Activated CD8-positive, alpha-beta T cell treated with anti-CD3 and anti-CD28 coated beads for 36 hours (primary cell): ENCODE data around the gene DENND2C. TPM values are rescaled to one million over a fixed set of nuclear protein-coding genes. Genes with fewer than 3 reads are reported as not detected.
"Not testable (repeated sequence)": the region's sequence is repeated elsewhere in the genome, so short reads cannot be mapped to it uniquely, and the experiment has no call there.

Experiments
- ATAC-seq: fragments of 200-7000 bp; cut with Tn5 transposase; one replicate; pipeline ENCODE4 v1.10.0; 2021; ENCODE audit warnings: mild to moderate bottlenecking, moderate library complexity
- CTCF ChIA-PET: fragments of 350-600 bp; sonication (Branson Sonifier 250); formaldehyde crosslinking; loops from one replicate; lab custom pipeline; 2021; ENCODE audit warnings: antibody characterized with exemption; lab: Charles Lee
- POLR2A ChIA-PET: fragments of 350-600 bp; sonication (Branson Sonifier 250); formaldehyde crosslinking; loops from one replicate; lab custom pipeline; 2021; ENCODE audit warnings: antibody characterized with exemption; lab: Charles Lee
- DNase-seq: peaks from one replicate; pipeline ENCODE4 v3.0.0-alpha.2; 2020
- H3K27ac Mint-ChIP-seq: one replicate; pipeline ENCODE4 v1.8.0; 2021; ENCODE audit warnings: mild to moderate bottlenecking, mixed read lengths
- H3K27me3 Mint-ChIP-seq: one replicate; pipeline ENCODE4 v1.8.0; 2021; ENCODE audit warnings: mixed read lengths
- H3K36me3 Mint-ChIP-seq: one replicate; pipeline ENCODE4 v1.8.0; 2021; ENCODE audit warnings: low read depth, mixed read lengths
- H3K4me1 Mint-ChIP-seq: one replicate; pipeline ENCODE4 v1.8.0; 2021; ENCODE audit warnings: low read depth, mixed read lengths
- H3K4me3 Mint-ChIP-seq: one replicate; pipeline ENCODE4 v1.8.0; 2021; ENCODE audit warnings: mild to moderate bottlenecking, moderate library complexity, mixed read lengths
- H3K9me3 Mint-ChIP-seq: one replicate; pipeline ENCODE4 v1.8.0; 2021; ENCODE audit warnings: mixed read lengths
- CTCF ChIP-seq: fragments of 200-600 bp; IDR thresholded peaks from one replicate; pipeline ENCODE4 v1.8.0; 2022; ENCODE audit warnings: antibody characterized with exemption, mild to moderate bottlenecking
- intact Hi-C: fragments of 100-400 bp; cut with micrococcal nuclease; formaldehyde crosslinking; loops from one replicate; pipeline ENCODE4 v1.10.0; 2022
- total RNA-seq, 2 experiments: library from RNA; stranded (reverse); gene quantifications; one replicate each; pipeline ENCODE4 v1.2.3, GENCODE V29; 2021

Gene DENND2C
- total RNA-seq, 2 experiments from 2014 or later, result 0.99 to 1.5 TPM

GRCh38 chr1:114581335-114582287 lies 88.2 kb downstream of the DENND2C start, which contains the start of gene BCAS2:
TSS of gene BCAS2 (minus strand) at chr1:114581615. CDS start at chr1:114581591, 24 bp downstream.
- no peak for TF ChIP-seq CTCF
- Mint-ChIP-seq H3K4me1 (peaks cover 26% of the 10 kb centered on the region), H3K27ac (peak within 1 kb of the TSS; percentile 98), H3K9me3 (no peaks in the 10 kb centered on the region), H3K27me3 (no peaks in the 10 kb centered on the region), H3K36me3 (peaks cover 20% of the 10 kb centered on the region), H3K4me3 (peak within 1 kb of the TSS; percentile 99)
- intact Hi-C loops, result loop anchor here (1.0 kb wide), 1 partner anchor 135 kb away; the partner anchor contains the start of gene NRAS
- peak; percentile 99 for DNase-seq
- ATAC-seq, result peak; percentile 98
- ChIA-PET CTCF (interaction anchor here (0.6 to 1.4 kb wide), 4 partner anchors 47 to 471 kb away, joined by 3 to 4 read pairs (median 3); partner anchors contain the start of gene NRAS), POLR2A (interaction anchor here (0.7 to 2.0 kb wide), 7 partner anchors 9 to 135 kb away, joined by 3 to 8 read pairs (median 3); partner anchors contain the start of genes DENND2C, NRAS and TRIM33)

- peaks cover 55% of the 10 kb centered on the region for H3K36me3 Mint-ChIP-seq
- ChIA-PET CTCF (no interaction called here), POLR2A (no interaction called here)
- no peak for DNase-seq
- H3K4me3 Mint-ChIP-seq, result no peak overlapping the region
- no peak for ATAC-seq
- TF ChIP-seq CTCF, result no peak
- intact Hi-C loops, result no loop called here
- no peak overlapping the region for H3K27ac Mint-ChIP-seq
- no peaks in the 10 kb centered on the region for H3K9me3 Mint-ChIP-seq
- no peaks in the 10 kb centered on the region for H3K27me3 Mint-ChIP-seq
- H3K4me1 Mint-ChIP-seq, result peaks cover 16% of the 10 kb centered on the region
These were observed 95.5 kb downstream of the DENND2C start for GRCh38 chr1:114574365-114574764.

- no peak for ATAC-seq
- ChIA-PET POLR2A (no interaction called here), CTCF (no interaction called here)
- H3K36me3 Mint-ChIP-seq, result peaks cover 48% of the 10 kb centered on the region
- intact Hi-C loops, result no loop called here
- no peak for TF ChIP-seq CTCF
- H3K4me3 Mint-ChIP-seq, result no peak overlapping the region
- H3K27me3 Mint-ChIP-seq, result no peaks in the 10 kb centered on the region
- no peak for DNase-seq
- H3K4me1 Mint-ChIP-seq, result no peaks in the 10 kb centered on the region
- H3K27ac Mint-ChIP-seq, result no peak overlapping the region
- no peaks in the 10 kb centered on the region for H3K9me3 Mint-ChIP-seq
These were observed 105.7 kb downstream of the DENND2C start for GRCh38 chr1:114564141-114564540.

- DNase-seq, H3K9me3 Mint-ChIP-seq, intact Hi-C loops, CTCF ChIA-PET, H3K27ac Mint-ChIP-seq, POLR2A ChIA-PET, H3K4me3 Mint-ChIP-seq, H3K27me3 Mint-ChIP-seq, H3K4me1 Mint-ChIP-seq, ATAC-seq: not testable (repeated sequence)
- H3K36me3 Mint-ChIP-seq, result peaks cover 41% of the 10 kb centered on the region
These were observed 106.8 kb downstream of the DENND2C start for GRCh38 chr1:114562978-114563510.

- DNase-seq (no peak), ATAC-seq (no peak)
- Mint-ChIP-seq H3K36me3 (peaks cover 27% of the 10 kb centered on the region), H3K4me3 (no peak overlapping the region), H3K9me3 (no peaks in the 10 kb centered on the region), H3K4me1 (no peaks in the 10 kb centered on the region), H3K27me3 (no peaks in the 10 kb centered on the region), H3K27ac (no peak overlapping the region)
- intact Hi-C loops, result no loop called here
- CTCF ChIA-PET, result interaction anchor here (1.1 kb wide), 1 partner anchor 214 kb away, joined by 3 read pairs; no protein-coding TSS in a partner anchor
- POLR2A ChIA-PET, result no interaction called here
- no peak for TF ChIP-seq CTCF
These were observed 108.5 kb downstream of the DENND2C start for GRCh38 chr1:114561333-114561732.
